IMR-90 (cell line): ENCODE results near the gene IST1.

ENCODE experiments used
- FOS ChIP-seq: fragments of 150-350 bp; IDR thresholded peaks from 2 replicates; pipeline ENCODE4 v1.6.1; 2016; ENCODE audit warnings: low read depth, low read length
- POLR2A ChIP-seq: IDR thresholded peaks from 2 replicates; pipeline ENCODE4 v1.6.1; 2012; ENCODE audit warnings: mild to moderate bottlenecking, low read depth, low read length
- SMC3 ChIP-seq: fragments of 150-350 bp; IDR thresholded peaks from 2 replicates; pipeline ENCODE4 v1.6.1; 2016; ENCODE audit warnings: low read depth, mild to moderate bottlenecking, antibody characterized with exemption, low read length, moderate library complexity
- TF ChIP-seq, protein P1 (sequence below): conservative IDR thresholded peaks from 2 replicates; pipeline ENCODE4 v1.5.1; 2012; ENCODE audit warnings: mild to moderate bottlenecking, low read depth, low read length, improper control_type of control experiment
- TF ChIP-seq, protein P2 (sequence below): fragments of 150-350 bp; IDR thresholded peaks from 2 replicates; pipeline ENCODE4 v1.6.1; 2017; ENCODE audit warnings: mild to moderate bottlenecking, antibody characterized with exemption, low read length, low read depth

DNA sequence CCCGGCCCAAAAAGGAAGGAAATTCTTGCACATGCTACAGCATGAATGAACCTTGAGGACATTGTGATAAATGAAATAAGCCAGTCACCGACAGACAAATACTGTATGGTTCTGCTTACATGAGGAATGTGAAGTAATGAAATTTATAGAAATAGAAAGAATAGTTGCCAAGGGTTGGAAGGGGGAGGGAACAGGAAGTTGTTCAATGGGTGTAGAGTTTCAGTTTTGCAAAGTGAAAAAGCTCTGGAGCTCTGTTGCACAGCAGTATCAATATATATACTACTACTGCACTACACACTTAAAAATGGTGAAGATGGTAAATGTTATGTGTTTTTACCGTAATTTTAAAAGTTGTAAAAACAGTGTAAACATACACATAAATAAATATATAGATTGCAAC lies 61.2 kb downstream of the IST1 start:
- no peak for TF ChIP-seq POLR2A
- TF ChIP-seq FOS = no peak
- TF ChIP-seq, protein P1, sequence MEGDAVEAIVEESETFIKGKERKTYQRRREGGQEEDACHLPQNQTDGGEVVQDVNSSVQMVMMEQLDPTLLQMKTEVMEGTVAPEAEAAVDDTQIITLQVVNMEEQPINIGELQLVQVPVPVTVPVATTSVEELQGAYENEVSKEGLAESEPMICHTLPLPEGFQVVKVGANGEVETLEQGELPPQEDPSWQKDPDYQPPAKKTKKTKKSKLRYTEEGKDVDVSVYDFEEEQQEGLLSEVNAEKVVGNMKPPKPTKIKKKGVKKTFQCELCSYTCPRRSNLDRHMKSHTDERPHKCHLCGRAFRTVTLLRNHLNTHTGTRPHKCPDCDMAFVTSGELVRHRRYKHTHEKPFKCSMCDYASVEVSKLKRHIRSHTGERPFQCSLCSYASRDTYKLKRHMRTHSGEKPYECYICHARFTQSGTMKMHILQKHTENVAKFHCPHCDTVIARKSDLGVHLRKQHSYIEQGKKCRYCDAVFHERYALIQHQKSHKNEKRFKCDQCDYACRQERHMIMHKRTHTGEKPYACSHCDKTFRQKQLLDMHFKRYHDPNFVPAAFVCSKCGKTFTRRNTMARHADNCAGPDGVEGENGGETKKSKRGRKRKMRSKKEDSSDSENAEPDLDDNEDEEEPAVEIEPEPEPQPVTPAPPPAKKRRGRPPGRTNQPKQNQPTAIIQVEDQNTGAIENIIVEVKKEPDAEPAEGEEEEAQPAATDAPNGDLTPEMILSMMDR = no peak
- TF ChIP-seq, protein P2, sequence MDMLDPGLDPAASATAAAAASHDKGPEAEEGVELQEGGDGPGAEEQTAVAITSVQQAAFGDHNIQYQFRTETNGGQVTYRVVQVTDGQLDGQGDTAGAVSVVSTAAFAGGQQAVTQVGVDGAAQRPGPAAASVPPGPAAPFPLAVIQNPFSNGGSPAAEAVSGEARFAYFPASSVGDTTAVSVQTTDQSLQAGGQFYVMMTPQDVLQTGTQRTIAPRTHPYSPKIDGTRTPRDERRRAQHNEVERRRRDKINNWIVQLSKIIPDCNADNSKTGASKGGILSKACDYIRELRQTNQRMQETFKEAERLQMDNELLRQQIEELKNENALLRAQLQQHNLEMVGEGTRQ = no peak
- no peak for TF ChIP-seq SMC3
